Stimulated activated CD8-positive, alpha-beta memory T cell treated with anti-CD3 and anti-CD28 coated beads, Interleukin-12 subunit alpha, Interleukin-12 subunit beta, amount 100 ng/mL, for 1 hour (primary cell): Measurements from ENCODE around the gene ARSK.

Experiments used
- DNase-seq: peaks from one replicate; pipeline ENCODE4 v3.0.0-alpha.2; 2020; ENCODE audit warnings: low read depth

ARSK gene, protein sequence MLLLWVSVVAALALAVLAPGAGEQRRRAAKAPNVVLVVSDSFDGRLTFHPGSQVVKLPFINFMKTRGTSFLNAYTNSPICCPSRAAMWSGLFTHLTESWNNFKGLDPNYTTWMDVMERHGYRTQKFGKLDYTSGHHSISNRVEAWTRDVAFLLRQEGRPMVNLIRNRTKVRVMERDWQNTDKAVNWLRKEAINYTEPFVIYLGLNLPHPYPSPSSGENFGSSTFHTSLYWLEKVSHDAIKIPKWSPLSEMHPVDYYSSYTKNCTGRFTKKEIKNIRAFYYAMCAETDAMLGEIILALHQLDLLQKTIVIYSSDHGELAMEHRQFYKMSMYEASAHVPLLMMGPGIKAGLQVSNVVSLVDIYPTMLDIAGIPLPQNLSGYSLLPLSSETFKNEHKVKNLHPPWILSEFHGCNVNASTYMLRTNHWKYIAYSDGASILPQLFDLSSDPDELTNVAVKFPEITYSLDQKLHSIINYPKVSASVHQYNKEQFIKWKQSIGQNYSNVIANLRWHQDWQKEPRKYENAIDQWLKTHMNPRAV

GRCh38 chr5:95554647-95555548 is at the start of gene ARSK, which contains the start of gene SKIC3:
ARSK (plus strand) TSS chr5:95555101; CDS start chr5:95555279, 178 bp downstream.
SKIC3 (minus strand) TSS chr5:95554977; CDS start chr5:95547150, 7,827 bp downstream.
- DNase-seq: peak; percentile 85

- no peak for DNase-seq
Measured at GRCh38 chr5:95508550-95508949, 46.4 kb upstream of the ARSK start.

DNA sequence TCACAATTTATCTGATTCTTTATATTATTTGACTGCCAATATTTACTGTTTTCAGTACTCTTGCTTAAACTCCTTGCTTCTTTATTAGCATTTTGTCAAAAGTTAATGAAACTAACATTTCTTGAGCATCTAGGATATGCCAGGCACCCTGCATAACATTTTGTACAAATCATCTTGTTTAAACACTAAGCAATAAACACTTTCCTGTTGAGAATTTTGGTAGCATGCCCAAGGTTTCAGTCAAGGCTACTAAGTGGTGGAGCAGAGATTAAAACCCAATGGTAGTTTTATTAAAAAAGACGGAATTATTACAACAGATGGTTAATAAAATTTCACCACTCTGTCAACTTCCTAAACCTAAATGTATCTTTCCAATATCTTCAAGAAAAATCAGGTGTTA is 43.3 kb upstream of the ARSK start:
- no peak for DNase-seq

GRCh38 chr5:95518417-95518816 is 36.5 kb upstream of the ARSK start:
- no peak for DNase-seq

DNA sequence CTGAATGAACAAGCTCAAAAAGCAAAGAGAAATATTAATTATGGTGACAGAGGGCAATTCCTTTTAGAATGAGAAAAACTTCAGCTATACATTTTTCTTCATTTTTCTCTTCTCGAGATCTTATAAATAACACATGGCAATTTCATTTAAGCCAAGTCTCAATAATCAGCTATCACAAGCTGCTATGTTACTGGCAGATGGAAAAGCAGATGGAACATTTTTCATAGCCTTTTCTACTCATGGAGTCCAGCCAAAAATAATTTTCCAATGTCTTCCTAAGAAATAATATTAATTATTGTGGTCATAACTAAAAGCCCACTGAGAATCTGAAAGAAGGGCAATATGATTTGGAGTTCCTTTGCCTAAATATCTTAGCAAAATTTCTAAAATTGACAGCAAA is 35.8 kb upstream of the ARSK start:
- no peak for DNase-seq

- no peak for DNase-seq
Measured at GRCh38 chr5:95519681-95520080, 35.2 kb upstream of the ARSK start.

DNA sequence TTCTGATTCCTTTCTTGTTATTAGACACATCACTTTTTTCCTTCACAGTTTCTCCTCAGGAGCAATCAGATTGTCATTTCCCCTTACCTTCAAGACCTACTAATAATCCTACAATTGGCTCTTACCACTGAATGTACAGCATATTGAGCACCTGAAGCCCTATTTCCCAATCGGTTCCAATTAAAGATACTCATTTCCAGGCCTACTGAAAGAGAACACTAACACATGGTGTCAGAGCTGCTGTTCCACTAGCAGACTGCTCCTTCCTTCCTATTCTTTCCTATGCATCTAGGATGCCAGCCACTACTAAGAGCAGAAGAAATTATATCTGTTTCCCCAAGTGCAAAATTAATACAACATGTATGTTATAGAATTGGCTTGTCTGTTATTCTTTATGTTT is 34.7 kb upstream of the ARSK start:
- DNase-seq: no peak

- DNase-seq: no peak
Measured at GRCh38 chr5:95524423-95524822, 30.5 kb upstream of the ARSK start.

DNA sequence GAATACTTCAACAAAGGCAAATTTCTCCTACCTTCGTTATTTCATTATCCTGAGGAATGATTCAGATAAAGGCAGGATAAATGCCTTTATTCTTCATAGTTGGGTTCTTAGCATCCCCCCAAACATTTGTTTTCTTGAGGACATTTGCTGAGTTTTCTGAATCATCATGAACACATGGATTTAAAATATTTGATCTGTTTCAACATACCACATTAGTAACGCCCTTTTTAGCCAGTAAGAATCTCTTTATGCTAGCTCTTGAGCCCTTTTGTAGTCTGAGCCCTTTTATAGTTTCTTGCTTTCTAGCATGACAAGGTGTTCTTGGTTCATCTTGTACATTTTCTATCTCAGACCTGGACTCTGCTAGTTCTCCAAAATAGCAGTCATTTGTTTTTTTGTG is 28.0 kb upstream of the ARSK start:
- DNase-seq: no peak

DNA sequence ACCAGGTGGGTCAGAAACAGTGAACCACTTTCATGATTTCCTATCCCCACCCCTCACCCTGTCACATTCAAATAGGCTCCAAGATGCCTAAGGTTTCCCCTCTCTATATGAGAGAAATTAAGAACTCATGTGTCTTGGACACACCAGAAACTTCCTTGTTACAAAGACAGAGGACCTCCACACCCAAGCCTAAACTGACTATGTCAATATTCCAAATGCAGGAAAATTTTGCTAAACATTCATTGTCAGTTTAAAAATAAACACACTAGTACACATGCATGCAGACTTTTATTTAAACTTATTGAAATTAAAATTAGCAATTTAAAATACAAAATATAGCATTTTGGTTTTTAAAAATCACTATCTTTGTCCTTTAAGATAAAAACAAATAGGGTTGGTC is 26.3 kb upstream of the ARSK start:
- DNase-seq: no peak

DNA sequence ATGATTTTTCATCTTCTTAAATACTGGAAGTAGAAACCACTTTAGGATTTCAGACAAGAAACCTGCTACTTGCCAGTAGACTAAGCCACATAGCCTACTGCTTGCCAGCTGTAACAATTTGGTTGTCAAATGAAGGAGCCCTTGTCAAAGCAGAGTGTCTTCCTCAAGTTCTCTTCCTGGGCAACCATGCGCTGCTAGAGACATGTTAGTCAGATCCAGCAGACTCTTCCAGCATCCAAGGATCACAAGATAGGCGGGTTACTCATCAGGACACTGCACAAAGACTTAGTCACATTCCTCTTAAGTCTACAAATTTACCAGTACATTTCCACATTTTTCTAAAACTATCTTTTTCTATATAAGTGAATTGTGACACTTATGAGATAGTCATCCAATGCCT is 24.5 kb upstream of the ARSK start:
- no peak for DNase-seq

DNA sequence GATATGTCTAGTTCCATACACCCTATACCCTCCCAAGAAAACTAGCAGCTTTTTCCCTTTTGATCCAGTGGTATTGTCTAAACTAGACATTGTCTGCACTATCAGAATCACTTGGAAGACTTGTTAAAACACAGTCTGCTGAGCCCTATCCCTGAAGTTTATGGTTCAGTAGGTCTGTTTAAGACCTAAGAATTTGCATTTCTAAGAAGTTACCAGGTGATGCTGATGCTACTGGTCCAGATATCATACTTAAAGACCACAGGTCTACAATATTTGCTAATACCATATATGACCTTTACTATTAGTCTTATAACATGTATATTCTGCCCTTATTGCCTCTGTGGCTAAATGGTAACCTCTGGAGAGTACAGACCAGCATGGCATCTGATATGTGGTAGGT is 23.4 kb upstream of the ARSK start:
- no peak for DNase-seq

GRCh38 chr5:95532415-95532814 is 22.5 kb upstream of the ARSK start:
- no peak for DNase-seq

- DNase-seq: no peak
Measured at GRCh38 chr5:95533106-95533505, 21.8 kb upstream of the ARSK start.

- DNase-seq: no peak
Measured at GRCh38 chr5:95533761-95534160, 21.1 kb upstream of the ARSK start.

DNA sequence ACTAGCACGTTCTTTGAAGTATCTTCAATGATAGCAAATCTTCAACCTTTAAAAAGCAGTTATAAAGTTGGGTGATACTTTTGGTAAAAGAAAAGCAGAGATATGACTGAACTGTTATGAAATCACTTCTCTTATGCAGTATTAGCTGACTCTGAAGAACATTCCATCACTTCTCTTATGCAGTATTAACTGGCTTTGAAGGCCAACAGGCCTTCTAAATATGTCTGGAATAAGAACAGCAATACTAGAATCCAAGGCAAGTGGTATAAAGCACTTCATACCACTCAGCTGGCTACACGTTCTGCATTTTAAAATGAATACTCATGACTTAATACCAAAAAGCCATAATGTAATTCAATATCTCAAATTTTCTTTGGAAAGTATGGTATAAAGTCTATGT is 17.4 kb upstream of the ARSK start:
- DNase-seq: no peak

DNA sequence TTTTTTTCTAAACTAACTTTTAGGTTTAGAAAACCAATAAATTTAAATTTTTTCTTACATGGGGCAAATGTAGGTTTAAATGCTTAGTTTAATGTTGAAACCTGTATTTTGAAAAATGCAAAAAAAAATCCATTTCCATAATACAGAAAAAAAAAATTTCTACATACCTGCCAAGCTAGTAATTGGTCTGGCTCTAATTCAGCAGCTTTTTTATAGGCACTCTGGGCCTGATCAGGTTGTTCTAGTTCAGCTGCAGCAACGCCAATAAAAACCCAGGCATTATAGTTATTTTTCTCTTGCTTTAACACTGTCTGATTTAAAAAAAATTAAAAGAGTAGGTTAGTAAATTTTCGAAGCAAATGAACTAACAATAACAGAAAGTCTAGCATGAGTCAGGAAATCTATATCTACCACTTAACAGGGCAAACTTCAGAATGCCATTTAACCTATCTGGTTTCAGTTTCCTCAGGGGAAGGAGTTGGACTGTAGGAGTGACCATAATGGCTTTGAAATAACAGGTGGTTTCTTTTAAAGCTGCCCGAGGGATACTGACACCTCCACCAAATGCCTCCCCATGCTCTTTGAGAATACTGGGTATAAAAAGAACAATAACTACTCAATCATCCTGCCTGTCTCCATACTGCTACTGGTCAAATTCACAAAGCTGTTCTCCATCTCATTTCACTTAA is 11.7 kb upstream of the ARSK start:
- no peak for DNase-seq

DNA sequence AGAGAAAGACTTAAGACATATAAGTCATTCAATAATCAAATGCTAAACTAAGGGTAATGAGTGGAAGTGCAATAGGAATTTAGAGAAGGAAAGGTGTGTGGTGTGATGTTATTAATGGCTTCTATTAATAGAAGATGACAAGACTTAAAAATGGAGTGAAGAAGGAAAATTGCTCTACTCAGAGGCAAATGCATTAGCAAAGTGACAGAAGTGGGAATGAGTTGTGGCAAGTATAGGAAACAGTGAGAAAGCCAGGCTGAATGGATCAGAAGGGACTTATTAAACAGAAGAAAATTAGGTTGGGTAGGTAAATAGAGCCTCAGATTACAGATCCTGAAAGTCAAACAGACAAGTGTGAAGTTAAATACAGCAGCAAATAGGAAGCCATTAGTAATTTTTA is 5.9 kb upstream of the ARSK start:
- no peak for DNase-seq

GRCh38 chr5:95554331-95554646 is 612 bp upstream of the ARSK start:
- no peak for DNase-seq

GRCh38 chr5:95555553-95555952 is 652 bp downstream of the ARSK start:
- DNase-seq: no peak

GRCh38 chr5:95557841-95558240 is 2.9 kb downstream of the ARSK start:
- DNase-seq: no peak

GRCh38 chr5:95562282-95562681 is 7.4 kb downstream of the ARSK start:
- no peak for DNase-seq
